OCI-LY3 (cell line): ENCODE data around the gene FXYD5.
"Not testable (repeated sequence)": the region's sequence is repeated elsewhere in the genome, so short reads cannot be mapped to it uniquely, and the experiment has no call there.

ENCODE experiments used
- H2AFZ ChIP-seq: fragments of 200-600, 300-600 bp; shearing (Covaris generic); 2 replicates; pipeline ENCODE4 v1.6.0; 2014; ENCODE audit warnings: antibody characterized with exemption, low read depth, low read length
- H3K27ac ChIP-seq: fragments of 200-600, 300-600 bp; sonication (generic); 2 replicates; pipeline ENCODE4 v1.5.1; 2014; ENCODE audit warnings: mild to moderate bottlenecking, low read length, moderate library complexity, mixed read lengths
- H3K27me3 ChIP-seq: fragments of 200-600, 300-600 bp; sonication (generic); 2 replicates; pipeline ENCODE4 v1.6.1; 2014; ENCODE audit warnings: low read depth, low read length, mixed read lengths
- H3K36me3 ChIP-seq: fragments of 200-600, 300-600 bp; sonication (generic); replicated peaks from 2 replicates; pipeline ENCODE3; 2014; ENCODE audit warnings: low read depth, low read length, mixed read lengths
- H3K4me1 ChIP-seq: fragments of 300-600, 200-600 bp; sonication (generic); 2 replicates; pipeline ENCODE4 v1.6.1; 2014; ENCODE audit warnings: low read length, mixed read lengths
- H3K4me2 ChIP-seq: fragments of 200-600, 300-600 bp; sonication (generic); 2 replicates; pipeline ENCODE4 v1.6.1; 2014; ENCODE audit warnings: low read length, mixed read lengths
- H3K4me3 ChIP-seq: fragments of 300-600, 200-600 bp; sonication (generic); 2 replicates; pipeline ENCODE4 v1.5.1; 2014; ENCODE audit warnings: antibody characterized with exemption, mild to moderate bottlenecking, low read length, moderate library complexity
- H3K79me2 ChIP-seq: fragments of 300-600, 200-600 bp; shearing (Covaris generic); 2 replicates; pipeline ENCODE4 v1.6.1; 2014; ENCODE audit warnings: mild to moderate bottlenecking, low read length, mixed read lengths
- H3K9ac ChIP-seq: fragments of 300-600, 200-600 bp; shearing (Covaris generic); 2 replicates; pipeline ENCODE4 v1.6.0; 2014; ENCODE audit warnings: mild to moderate bottlenecking, low read length, moderate library complexity
- H3K9me3 ChIP-seq: fragments of 200-600, 300-600 bp; shearing (Covaris generic); 2 replicates; pipeline ENCODE4 v1.6.1; 2014; ENCODE audit warnings: low read length, mixed read lengths; ENCODE audit not compliant: insufficient read depth
- H4K20me1 ChIP-seq: fragments of 200-600, 300-600 bp; sonication (generic); 2 replicates; pipeline ENCODE4 v1.6.1; 2016; ENCODE audit warnings: low read length, mixed read lengths; ENCODE audit not compliant: insufficient read depth
- CTCF ChIP-seq: fragments of 200-600, 300-600 bp; sonication (generic); IDR thresholded peaks from 2 replicates; pipeline ENCODE4 v1.5.1; 2014; ENCODE audit warnings: antibody characterized with exemption, low read length, low read depth
- EZH2phosphoT487 ChIP-seq: fragments of 200-600 bp; shearing (Covaris generic); IDR thresholded peaks from 2 replicates; pipeline ENCODE4 v1.6.1; 2018; ENCODE audit warnings: antibody characterized with exemption, mixed run types, low read depth

FXYD5 gene

DNA sequence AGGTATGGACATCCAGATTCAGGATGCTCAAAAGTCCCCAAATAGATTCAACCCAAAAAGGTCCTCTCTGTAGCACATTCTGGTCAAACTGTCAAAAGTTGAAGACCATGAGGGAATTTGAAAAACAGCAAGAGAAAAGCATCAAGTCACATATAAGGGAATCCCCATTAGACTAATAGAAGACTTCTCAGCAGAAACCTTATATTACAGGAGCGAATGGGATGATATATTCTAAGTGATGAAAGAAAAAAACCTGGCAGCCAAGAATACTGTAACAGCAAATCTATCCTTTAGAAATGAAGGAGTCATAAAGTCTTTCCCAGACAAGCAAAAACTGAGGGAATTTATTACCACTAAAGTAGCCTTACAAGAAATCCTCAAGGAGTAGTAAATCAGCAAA lies 29.7 kb downstream of the FXYD5 start:
- Histone ChIP-seq H2AFZ (no peak overlapping the region), H3K27me3 (no peaks in the 10 kb centered on the region), H4K20me1 (no peaks in the 10 kb centered on the region), H3K9ac (no peak overlapping the region), H3K4me3 (no peak overlapping the region), H3K79me2 (no peaks in the 10 kb centered on the region), H3K4me1 (no peaks in the 10 kb centered on the region), H3K27ac (no peak overlapping the region), H3K9me3 (0 out of 2 replicates have a peak, but pooled peaks cover 4% of the 10 kb centered on the region), H3K36me3 (no peaks in the 10 kb centered on the region), H3K4me2 (no peak overlapping the region)
- TF ChIP-seq EZH2phosphoT487 (no peak), CTCF (no peak)

DNA sequence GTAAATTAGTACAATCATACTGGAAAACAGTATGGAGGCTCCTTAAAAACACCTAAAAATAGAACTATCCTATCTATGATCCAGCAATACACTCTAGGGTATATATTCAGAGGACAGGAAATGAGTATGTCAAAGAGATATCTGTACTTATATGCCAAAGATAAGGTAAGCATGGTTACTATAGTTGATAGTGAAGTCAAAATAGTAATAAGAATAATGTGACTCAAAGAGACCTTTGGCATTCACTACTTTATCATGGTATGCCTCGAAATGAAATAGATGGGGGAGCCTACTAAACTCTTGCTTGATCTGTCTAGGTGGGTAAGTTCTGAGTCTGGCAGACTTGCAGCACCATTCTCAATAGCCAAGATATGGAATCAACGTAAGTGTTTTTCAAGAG lies 30.3 kb downstream of the FXYD5 start:
- H3K79me2 ChIP-seq: no peaks in the 10 kb centered on the region
- no peak overlapping the region for H3K9ac ChIP-seq
- H3K36me3 ChIP-seq: no peaks in the 10 kb centered on the region
- no peaks in the 10 kb centered on the region for H3K27me3 ChIP-seq
- no peak overlapping the region for H2AFZ ChIP-seq
- no peaks in the 10 kb centered on the region for H3K4me1 ChIP-seq
- no peak overlapping the region for H3K4me2 ChIP-seq
- no peak overlapping the region for H3K27ac ChIP-seq
- H4K20me1 ChIP-seq: no peaks in the 10 kb centered on the region
- no peak for TF ChIP-seq CTCF
- TF ChIP-seq EZH2phosphoT487: no peak
- H3K9me3 ChIP-seq: 0 out of 2 replicates have a peak, but pooled peaks cover 4% of the 10 kb centered on the region
- no peak overlapping the region for H3K4me3 ChIP-seq

- peaks cover 4% of the 10 kb centered on the region; the same call in 1 of the 2 replicates for H3K9me3 ChIP-seq
- no peak overlapping the region for H3K27ac ChIP-seq
- peak; percentile 21; the same call in 1 of the 2 replicates for TF ChIP-seq CTCF
- no peak for TF ChIP-seq EZH2phosphoT487
- H3K79me2 ChIP-seq: no peaks in the 10 kb centered on the region
- no peak overlapping the region for H2AFZ ChIP-seq
- H3K4me2 ChIP-seq: no peak overlapping the region
- peaks cover 6% of the 10 kb centered on the region; the same call in 1 of the 2 replicates for H3K27me3 ChIP-seq
- no peak overlapping the region for H3K9ac ChIP-seq
- no peaks in the 10 kb centered on the region for H4K20me1 ChIP-seq
- no peaks in the 10 kb centered on the region for H3K4me1 ChIP-seq
- H3K4me3 ChIP-seq: no peak overlapping the region
- H3K36me3 ChIP-seq: no peaks in the 10 kb centered on the region
Observed at GRCh38 chr19:35194012-35194984, 39.8 kb downstream of the FXYD5 start.

DNA sequence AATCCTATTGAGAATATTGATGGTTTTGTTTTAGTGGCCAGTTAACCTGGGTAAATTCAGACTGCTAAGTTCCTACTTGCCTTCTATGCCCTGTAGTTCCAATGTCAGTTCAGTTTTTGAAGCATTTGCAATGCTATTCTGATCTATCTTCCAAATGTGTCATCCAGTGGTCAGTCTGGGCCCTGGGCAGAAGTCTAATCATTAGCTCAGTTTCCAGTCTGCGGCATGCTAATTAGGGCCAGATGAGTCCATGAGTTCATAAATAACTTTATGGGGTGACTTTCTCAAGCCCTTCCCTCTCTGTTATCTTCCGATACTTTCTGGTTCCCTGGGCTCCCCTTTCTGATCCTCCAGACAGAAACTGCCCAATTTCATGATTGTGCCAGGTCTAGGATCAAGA lies 41.3 kb downstream of the FXYD5 start:
- Histone ChIP-seq H3K9me3 (peaks cover 4% of the 10 kb centered on the region; the same call in 1 of the 2 replicates), H3K27me3 (peaks cover 10% of the 10 kb centered on the region; the same call in 1 of the 2 replicates), H3K79me2 (no peaks in the 10 kb centered on the region), H3K4me2 (no peak overlapping the region), H2AFZ (no peak overlapping the region), H3K4me1 (no peaks in the 10 kb centered on the region), H3K27ac (no peak overlapping the region), H4K20me1 (no peaks in the 10 kb centered on the region), H3K4me3 (no peak overlapping the region), H3K36me3 (no peaks in the 10 kb centered on the region), H3K9ac (no peak overlapping the region)
- TF ChIP-seq CTCF (no peak), EZH2phosphoT487 (no peak)

- H3K4me2 ChIP-seq, H4K20me1 ChIP-seq, H2AFZ ChIP-seq, H3K79me2 ChIP-seq, H3K4me1 ChIP-seq, H3K36me3 ChIP-seq, H3K9me3 ChIP-seq, H3K9ac ChIP-seq, H3K27ac ChIP-seq, H3K4me3 ChIP-seq, H3K27me3 ChIP-seq: not testable (repeated sequence)
Observed at GRCh38 chr19:35196861-35197260, 42.3 kb downstream of the FXYD5 start.
